Breast epithelium (tissue), 3 donors: Measurements from ENCODE around the gene RHOT1.
"Not testable (repeated sequence)": the region's sequence is repeated elsewhere in the genome, so short reads cannot be mapped to it uniquely, and the experiment has no call there.

Source experiments
- POLR2A ChIP-seq: fragments of 450-650 bp; IDR thresholded peaks from one replicate; pipeline ENCODE4 v1.6.1; 2016; ENCODE audit warnings: antibody characterized with exemption, mild to moderate bottlenecking, moderate library complexity
- TF ChIP-seq, protein P1 (sequence below), 3 donors: fragments of 450-650 bp; IDR thresholded peaks; one replicate each; pipeline ENCODE4 v1.5.1; 2016 to 2017; ENCODE audit warnings: antibody characterized with exemption in 3 of 3, mild to moderate bottlenecking in 3 of 3, moderate library complexity in 3 of 3

DNA sequence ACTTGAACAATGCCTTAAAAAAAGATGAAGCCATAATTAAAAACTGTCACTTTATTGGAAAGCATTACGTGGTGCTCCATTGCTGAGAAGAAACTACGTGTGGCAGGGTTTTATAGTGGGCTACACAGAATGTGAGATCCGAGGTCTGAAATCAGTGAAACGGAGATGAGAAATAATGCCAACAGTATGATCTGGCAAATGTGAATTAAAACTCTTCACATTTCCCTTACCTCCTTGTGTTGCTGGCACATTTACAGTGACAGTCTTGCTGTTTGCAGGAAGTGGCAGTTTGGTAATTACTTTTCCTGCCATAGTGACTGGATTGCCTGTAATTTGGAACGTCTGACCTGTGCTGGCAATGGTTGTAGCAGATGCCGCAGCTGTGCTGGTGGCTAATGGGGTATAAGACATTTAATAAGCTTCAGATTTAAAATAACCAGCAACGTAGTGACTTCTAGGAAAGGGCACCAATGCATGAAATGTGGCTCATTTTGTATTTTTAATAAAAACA is 35.8 kb upstream of the RHOT1 start:
- TF ChIP-seq, protein P1, sequence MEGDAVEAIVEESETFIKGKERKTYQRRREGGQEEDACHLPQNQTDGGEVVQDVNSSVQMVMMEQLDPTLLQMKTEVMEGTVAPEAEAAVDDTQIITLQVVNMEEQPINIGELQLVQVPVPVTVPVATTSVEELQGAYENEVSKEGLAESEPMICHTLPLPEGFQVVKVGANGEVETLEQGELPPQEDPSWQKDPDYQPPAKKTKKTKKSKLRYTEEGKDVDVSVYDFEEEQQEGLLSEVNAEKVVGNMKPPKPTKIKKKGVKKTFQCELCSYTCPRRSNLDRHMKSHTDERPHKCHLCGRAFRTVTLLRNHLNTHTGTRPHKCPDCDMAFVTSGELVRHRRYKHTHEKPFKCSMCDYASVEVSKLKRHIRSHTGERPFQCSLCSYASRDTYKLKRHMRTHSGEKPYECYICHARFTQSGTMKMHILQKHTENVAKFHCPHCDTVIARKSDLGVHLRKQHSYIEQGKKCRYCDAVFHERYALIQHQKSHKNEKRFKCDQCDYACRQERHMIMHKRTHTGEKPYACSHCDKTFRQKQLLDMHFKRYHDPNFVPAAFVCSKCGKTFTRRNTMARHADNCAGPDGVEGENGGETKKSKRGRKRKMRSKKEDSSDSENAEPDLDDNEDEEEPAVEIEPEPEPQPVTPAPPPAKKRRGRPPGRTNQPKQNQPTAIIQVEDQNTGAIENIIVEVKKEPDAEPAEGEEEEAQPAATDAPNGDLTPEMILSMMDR (IDR thresholded peaks at IDR 0.05), result not testable (repeated sequence)
- TF ChIP-seq POLR2A, result not testable (repeated sequence)
